DMS 273 (cell line): ENCODE measurements around the gene CHKB.
"Not testable (repeated sequence)": the region's sequence is repeated elsewhere in the genome, so short reads cannot be mapped to it uniquely, and the experiment has no call there.

Experiments
- DNase-seq: peaks from one replicate; lab custom pipeline; 2025; ENCODE audit not compliant: unreplicated experiment; lab: John Stamatoyannopoulos, UW

The CHKB gene, protein sequence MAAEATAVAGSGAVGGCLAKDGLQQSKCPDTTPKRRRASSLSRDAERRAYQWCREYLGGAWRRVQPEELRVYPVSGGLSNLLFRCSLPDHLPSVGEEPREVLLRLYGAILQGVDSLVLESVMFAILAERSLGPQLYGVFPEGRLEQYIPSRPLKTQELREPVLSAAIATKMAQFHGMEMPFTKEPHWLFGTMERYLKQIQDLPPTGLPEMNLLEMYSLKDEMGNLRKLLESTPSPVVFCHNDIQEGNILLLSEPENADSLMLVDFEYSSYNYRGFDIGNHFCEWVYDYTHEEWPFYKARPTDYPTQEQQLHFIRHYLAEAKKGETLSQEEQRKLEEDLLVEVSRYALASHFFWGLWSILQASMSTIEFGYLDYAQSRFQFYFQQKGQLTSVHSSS

DNA sequence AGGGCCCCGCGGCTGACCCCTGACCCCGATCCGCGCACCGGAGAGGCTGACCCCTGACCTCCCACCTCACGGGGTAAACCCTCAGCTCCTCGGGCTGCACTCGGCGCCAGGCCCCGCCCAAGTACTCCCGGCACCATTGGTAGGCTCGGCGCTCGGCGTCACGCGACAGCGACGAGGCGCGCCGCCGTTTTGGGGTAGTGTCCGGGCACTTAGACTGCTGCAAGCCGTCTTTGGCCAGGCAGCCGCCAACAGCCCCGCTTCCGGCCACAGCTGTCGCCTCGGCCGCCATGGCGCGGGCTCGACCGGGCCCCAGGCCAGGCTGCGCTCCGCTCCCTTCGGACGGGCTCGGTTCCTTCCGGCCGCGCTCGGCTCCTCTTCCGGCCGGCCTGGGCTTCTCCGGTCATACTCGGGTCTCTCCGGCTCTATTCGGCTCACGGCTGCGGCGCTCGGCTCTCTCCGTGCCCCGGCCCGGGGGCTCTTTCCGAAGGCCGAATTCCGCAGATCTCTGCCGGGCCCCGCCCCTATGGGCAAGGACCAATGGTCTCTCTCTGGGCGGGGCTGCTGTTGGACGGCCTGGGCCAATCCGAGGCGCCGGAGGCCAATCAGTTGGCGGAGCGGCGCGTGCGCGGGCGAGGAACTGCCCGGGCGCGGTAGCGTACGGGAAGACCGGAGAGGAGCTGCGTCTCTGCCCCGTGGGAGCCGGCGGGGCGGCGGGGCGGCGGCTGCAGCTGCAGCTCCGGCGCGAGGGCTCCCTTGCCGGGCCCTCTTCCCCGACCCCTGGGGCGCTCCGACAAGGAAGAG is at the start of gene CHKB:
CHKB (minus strand) TSS at position 357 of the 801 bp plus-strand sequence; CDS start at position 289, 68 bp downstream.
- peak; percentile 98 for DNase-seq

DNA sequence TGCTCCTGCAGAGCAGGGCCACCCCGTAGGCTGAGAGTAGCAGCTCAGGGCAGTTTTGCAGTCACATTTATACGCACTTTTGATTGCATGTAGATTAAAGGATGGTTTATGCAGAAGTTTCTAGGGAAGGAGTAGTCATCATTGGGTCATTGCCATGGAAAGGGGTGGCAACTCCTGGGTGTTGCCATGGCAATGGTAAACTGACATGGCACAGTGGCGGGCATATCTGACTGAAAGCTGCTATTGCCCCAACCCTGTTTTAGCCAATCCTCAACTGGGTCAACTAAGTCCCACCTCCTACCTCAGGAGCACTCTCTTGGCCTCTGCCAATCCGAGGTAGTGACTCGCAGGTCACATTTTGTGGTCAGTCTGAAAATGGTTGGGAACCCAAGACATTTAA is 47.7 kb upstream of the CHKB start:
- DNase-seq = peak; percentile 22

DNA sequence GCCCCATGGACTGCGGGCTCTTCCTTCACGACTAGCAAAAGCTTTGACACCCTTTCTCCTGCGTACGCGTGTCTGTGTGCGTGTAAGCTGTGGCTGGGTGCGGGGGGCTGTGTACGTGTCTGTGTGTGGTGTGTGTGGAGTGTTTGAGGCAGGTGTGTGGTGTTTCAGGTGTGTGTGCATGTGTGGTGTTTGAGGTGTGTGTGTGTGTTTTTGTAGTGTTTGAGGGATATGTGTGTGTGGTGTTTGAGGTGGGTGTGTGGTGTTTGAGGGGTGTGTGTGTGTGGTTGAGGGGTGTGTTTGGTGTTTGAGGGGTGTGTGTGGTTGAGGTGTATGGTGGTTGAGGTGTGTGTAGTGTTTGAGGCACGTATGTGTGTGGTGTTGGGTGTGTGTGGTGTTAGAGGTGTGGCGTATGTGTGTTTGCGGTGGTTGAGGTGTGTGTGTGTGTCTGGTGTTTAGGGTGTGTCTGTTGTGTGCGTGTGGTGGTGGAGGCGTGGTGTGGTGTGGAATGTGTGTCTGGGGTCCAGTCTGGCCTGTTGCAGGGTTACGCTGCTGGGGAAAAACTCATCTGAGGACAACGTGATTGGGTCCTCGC is 46.0 kb upstream of the CHKB start:
- no peak for DNase-seq

DNA sequence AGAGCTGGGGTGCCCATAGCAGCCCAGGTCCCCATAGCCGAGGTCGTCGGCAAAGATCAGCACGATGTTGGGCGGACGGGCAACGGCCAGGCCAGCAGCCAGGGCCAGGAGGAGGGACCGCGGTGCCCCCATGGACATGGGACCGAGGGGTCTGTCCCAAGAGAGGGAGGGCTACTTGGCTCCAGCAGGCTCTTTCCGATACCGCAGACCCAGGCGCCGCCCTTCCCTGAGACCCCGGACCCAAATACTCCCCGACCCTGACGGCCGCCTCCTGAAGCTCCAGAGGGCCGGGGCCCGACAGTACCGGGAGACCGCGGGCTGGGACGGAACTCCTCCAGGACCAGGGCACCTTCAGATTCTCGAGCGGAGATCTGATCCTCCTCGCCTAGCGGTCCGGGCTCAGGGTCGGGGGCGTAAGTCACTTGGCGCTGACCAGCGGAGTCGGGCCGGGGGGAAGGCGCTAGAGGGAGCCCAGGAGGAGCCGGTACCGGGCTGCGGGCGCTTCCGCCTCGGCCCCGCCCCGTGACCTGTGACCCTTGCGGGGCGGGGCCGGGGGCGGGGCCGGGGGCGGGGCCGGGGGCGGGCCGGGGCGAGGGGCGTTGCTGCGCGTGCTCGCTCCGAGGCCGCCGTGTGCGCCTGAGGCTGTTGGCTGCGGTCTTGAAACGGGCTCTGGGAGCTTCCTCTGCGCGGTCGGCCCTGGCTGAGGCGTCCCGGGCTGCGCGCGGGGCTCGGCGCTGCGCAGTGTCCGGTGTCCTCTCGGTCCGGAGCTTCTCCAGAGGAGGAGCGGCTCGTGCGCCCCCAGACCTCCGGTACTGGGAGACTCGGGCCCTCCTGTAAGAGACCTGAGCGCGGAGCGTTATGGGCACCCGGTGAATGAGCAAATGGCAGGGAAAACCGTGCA is 45.2 kb upstream of the CHKB start, which contains the start of gene ARSA:
ARSA (minus strand) TSS at position 511 of the 901 bp plus-strand sequence; CDS start at position 138, 373 bp downstream.
- peak; percentile 81 for DNase-seq

DNA sequence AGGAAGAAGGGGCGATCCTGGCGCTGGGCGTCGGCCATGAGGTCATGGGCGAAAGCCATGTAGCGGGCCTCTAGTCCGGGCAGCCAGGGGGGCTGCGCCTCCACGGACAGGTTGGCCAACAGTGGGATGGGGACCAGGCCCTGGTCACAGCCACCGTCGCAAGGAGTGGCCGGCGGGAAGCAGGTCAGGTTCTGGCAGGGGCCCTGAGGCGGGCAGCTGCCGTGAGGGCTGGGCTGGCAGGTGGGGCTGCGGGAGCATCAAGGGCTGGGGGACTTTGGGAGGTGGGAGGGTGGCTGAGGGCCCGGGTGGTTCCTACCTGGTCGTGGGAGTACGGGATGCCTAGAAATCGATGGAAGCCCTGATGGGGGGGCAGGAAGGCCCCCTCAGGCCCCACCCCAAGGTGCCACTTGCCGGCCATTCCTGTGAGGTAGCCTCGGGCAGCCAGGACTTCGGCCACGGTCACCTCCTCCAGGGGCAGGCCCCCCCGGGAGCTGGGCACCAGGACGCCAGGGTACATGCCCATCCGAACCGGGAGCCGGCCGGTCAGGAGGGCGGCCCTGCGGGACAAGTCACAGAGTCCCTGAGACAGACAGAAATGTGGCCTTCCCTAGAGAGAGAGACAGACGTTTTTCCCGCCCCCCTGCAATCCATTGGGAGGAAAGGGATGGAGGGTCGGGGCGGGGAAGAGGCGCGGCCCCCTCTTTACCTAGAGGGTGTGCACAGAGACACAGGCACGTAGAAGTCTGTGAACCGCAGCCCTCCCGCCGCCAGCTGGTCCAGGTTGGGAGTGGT is 44.4 kb upstream of the CHKB start:
- peak; percentile 44 for DNase-seq

DNA sequence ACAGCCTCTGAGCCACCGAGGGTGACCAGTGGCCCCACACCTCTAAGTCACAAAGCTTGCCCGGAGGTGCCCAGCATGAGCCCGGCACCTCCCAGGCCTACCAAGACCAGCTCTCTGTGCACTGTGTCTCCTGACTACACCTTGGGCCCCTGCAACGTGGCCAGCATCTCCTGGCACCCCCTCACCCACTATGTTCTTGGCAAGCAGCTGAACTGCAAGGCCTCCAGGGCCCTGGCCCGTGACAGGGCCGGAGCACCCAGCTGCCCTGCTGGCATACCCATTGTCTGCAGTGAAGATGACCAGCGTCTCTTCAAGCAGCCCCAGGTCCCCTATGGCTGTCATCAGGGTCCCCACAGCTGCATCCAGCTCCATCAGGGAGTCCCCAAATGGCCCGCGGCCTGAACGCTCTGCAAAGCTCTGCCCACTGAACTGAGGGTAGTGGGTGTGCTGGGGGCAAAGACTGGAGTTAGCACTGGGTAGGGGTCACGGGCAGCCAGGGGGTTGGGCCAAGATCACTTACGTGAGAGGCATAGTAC is 43.7 kb upstream of the CHKB start:
- no peak for DNase-seq

DNA sequence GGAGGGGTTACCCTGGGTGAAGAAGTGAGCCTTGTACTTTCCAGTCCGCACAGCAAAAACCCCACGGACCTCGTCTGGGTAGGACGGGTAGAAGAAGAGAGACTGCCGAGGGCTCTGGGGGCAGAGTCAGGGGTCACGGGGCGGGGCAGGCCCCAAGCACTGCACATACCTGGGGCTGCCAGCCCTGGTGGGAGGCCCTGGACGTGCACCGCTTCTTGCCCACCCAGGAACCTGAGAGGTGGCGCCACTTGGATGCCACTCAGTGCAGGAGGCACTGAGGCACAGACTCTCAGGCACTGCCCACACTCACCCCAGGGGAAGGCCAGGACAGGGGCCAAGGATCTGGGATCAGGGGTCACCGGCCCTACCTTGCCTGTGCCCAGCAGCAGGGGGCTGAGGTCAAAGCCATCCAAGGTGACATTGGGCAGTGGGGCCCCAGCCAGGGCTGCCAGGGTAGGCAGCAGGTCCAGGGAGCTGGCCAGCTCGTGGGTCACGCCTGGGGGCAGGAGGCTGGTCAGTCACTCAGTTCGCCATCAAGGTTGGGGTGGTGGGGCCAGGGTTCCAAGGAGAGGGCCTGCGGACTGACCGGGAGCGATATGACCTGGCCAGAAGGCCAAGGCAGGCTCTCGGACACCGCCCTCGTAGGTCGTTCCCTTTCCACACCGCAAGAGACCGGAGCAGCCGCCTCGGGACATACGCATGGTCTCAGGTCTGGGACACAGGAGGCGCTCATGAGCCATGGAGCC is 43.1 kb upstream of the CHKB start:
- DNase-seq = no peak

DNA sequence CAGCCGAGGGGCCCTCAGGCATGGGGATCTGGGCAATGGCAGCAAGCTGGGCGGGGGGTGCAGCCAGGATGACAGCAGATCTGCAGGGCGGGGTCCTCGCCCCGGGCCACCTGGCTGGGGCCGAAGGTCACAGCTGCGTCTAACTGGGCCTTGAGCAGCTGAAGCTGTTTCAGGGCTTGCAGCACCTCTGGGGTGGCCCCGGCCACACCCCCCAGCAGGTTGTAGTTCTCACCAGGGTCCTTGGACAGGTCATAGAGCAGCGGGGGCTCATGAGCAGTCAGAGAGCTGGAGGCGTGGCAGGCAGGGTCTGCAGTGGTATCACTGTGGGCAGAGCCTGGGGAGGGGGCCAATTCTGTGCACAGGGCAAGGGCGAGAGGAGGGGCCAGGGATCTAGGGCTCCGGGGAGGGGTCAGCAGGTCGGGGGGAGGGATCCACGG is 42.5 kb upstream of the CHKB start:
- no peak for DNase-seq

DNA sequence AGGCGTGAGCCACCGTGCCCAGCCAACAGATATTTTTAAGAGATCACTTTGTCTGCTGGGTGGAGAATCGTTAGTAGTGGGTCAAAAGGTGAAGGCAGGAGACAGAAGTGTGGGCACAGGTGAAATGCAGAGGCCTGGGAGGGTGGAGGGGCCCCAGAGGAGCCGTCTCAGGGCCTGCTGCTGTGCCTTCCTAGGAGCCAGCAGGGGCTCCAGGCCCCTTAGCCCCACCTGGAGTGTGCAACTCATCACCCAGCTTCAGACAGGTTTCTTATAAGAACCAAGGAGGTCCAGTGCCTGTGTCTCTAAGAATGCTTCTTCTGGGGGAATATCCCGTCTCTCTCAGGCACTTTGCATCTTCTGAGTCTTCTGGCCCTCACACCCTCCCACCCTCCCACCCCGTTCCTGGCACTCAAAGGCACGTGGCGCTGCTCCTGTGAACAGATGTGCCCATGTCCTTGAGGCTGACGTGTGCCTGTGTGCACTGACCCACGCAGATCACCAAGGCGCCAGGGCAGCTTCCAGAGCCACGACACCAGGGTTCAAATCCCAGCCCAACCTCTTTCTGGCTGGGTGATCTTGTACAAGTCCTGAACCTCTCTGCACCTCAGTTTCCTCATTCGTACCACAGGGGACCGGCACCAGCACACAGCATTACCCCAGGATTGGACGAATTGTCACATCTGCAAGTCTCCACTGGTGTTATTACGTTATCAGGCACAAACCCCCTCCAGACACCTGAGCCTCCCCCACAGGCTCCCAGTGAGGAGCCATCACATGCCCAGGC is 41.9 kb upstream of the CHKB start:
- DNase-seq = no peak

DNA sequence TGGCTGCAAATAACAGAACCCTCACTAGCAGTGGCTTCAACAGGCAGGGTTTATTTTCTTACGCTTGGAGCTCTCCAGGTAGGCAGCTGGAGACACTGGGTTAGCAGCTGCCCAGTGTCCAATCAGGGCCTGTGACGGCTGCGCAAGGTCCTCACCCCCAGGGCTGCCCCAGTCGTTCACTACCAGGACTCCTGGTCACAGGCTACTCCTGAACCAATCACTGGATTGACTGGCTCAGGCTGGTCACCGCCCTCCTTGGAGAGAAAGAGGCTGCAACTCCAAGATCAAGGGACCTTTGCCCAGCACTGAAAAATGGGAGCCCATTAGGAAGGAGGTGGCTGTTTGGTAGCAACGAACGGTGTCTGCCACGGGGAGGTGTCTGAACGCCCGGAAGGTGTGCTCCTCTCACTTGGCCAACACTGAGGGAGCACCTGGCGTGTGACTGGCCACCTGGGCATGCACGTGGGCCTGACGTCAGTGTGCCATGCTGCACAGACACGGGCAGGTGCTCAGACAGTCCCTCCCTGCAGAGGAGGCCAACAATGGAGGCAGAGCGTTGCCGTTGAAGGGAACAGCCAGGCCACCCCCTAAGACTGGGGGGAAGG is 40.2 kb upstream of the CHKB start:
- no peak for DNase-seq

DNA sequence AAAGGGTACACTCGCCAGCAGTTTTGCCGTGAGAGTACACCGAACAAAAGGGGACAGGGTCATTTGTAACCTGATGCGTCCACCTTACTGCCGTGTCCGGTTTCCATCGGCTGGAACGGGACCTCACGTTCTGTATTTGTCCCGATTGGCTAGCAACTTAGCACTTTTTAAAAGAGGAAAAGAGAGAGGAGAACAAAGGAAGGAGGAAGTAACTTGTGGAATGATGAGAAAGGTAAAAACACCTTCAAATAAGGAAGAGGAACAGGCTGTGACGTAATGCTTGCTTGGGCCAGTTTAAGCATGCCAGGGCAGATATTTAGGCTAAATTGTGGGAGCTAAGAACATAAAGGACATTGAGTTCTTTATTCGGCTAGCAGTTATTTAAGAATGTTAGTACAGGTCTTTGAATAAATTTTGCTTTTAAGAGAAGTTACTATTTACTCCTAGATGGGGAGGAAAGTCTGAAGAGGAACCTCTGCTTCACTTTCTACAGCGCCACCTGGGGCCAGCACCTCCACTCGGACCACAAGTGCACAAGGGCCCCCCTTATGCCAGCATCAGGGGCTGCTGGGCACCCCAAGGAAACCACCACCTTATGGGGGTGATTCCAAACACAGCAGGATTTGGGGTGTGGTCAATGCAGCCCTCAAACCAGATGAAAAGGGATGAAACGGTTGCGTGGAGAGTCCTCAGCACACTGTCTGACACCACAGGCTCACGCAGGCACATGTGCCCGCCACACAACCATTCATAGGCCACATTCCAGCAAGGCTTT is 39.5 kb upstream of the CHKB start:
- DNase-seq = no peak

DNA sequence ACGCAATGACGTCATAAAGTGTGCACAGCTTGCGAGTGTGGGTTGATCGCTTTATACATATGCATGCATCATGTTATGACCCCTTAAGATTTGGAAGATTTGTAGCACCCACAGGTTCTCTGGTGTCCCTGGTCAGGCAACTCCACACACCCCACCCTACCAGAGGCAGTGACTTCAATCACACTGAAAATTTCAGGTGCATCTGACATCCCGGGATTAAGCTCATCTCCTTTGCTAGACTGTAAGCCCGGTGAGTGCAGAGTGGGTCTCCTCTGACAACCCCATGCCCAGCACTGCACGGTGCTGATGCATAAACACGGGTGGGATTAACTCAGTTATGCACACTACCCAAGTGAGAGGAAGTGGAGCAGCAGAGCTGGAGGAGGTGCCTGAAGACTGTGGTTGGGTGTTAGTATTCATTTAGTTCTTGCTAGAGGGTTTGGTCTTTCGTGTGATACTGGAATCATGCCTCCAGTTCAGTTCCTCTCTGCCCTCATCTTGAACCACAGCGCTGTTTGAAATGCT is 38.8 kb upstream of the CHKB start:
- DNase-seq = no peak

DNA sequence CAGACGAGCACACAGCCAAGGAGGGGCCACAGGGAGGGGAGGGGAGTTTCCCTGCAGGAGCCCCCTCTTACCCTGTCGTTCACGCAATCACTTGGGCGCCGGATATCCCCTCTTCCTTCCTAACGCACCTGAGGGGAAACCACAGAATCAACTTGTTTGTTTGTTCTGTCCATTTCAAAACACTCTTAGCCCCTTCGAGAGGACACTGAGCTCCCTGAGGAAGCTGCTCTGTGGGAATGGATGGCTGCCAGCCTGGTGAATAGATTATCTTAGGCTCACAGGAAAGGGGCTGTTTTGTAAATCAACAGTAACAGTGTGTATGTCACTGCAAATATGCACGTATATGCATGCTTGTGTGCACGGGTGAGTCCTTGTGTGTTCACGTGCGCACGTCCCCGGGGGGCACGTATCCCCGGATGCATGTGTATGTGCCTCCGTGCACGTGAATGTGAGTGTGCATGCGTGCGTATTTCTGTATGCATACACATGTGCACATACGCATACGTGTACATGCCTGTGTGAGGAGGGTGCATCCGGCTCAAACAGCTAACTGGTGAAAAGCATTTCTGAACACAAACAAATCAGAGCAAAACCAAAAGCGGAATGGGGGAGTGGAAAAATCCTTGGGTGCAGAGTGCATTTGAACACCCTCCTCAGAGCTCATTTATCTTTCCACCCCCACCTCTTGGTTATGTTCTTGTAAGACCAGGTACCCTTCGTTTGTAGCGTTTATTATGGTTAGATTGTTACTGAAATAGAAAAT is 38.1 kb upstream of the CHKB start:
- DNase-seq = peak; percentile 72

DNA sequence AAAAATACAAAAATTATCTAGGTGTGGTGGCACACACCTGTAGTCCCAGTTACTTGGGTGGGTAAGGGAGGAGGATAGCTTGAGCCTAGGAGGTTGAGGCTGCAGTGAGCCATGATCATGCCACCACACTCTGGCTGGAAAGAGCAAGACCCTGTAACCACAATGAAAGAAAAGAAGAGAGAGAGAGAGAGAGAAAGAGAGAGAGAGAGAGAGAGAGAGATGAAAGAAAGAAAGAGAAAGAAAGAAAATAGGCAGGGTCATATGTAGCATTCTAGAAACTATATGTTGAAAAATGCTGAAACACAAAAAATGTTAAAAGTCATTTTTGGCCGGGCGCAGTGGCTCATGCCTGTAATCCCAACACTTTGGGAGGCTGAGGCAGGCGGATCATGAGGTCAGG is 31.6 kb upstream of the CHKB start:
- not testable (repeated sequence) for DNase-seq

DNA sequence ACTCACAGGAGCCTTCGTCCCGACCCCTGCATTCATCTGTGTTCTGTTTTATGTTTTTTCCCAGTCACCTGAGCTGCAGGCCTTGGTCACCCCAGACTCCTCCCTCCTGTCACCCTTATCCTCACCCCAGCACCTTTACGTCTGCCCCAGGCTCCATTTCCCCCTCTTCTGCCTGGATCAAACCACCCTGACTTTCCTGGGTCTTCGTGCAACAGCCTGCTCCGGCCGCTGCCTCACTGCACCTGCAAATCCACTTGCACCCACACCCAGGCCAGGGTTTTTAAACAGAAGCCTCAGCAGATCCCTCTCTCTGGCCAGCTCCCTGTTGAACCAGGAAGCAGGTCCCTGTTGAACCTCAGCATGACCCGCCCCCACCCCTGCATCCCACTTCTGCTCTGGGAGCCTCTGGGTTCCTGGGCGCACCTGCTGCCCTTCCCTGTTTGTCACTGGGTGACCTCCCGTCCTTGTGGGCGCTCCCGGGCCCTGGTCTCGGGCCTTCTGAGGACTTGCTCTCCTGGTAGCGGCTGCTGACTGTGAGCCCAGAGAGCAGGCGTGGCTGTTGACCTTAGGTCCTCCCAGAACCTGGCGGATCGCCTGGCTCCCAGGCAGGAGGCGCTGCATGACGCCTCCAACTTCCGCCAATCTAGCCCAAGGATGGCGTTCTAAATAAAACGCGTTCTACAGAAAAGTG is 30.8 kb upstream of the CHKB start:
- DNase-seq = peak; percentile 83
